Measurements from ENCODE around the gene TNFRSF11A.

The TNFRSF11A gene

GRCh38 chr18:62370366-62370765, 45.3 kb downstream of the TNFRSF11A start:
- no peak overlapping the region for H3K27ac ChIP-seq (ENCODE audit: low read depth, low read length)

GRCh38 chr18:62371436-62371835, 46.3 kb downstream of the TNFRSF11A start:
- Histone ChIP-seq H3K27ac (ENCODE audit: low read depth, low read length) (no peak overlapping the region), H3K4me1 (ENCODE audit: insufficient read depth, low read length) (peaks cover 16% of the 10 kb centered on the region), H3K9me3 (ENCODE audit: insufficient read depth, low read depth, low read length) (no peaks in the 10 kb centered on the region), H3K4me3 (ENCODE audit: low read length) (no peak overlapping the region), H3K36me3 (ENCODE audit: insufficient read depth, low read length) (no peaks in the 10 kb centered on the region), H3K27me3 (ENCODE audit: insufficient read depth, low read length) (no peaks in the 10 kb centered on the region), H3K9ac (ENCODE audit: low read depth, low read length) (no peak overlapping the region)
- 91% methylated on average over 9 of the region's 10 CpGs for whole genome bisulfite sequencing

More at GRCh38 chr18:62370366-62370765, 45.3 kb downstream of the TNFRSF11A start:
- no peaks in the 10 kb centered on the region for H3K27me3 ChIP-seq (ENCODE audit: insufficient read depth, low read length)
- no peaks in the 10 kb centered on the region for H3K9me3 ChIP-seq (ENCODE audit: insufficient read depth, low read depth, low read length)
- no peak overlapping the region for H3K4me3 ChIP-seq (ENCODE audit: low read length)
- no peaks in the 10 kb centered on the region for H3K36me3 ChIP-seq (ENCODE audit: insufficient read depth, low read length)
- no peak overlapping the region for H3K9ac ChIP-seq (ENCODE audit: low read depth, low read length)
- WGBS, result 94% methylated on average over 4 of the region's 4 CpGs
- H3K4me1 ChIP-seq (ENCODE audit: insufficient read depth, low read length), result peaks cover 16% of the 10 kb centered on the region

GRCh38 chr18:62372156-62372555, 47.0 kb downstream of the TNFRSF11A start:
- Histone ChIP-seq H3K36me3 (ENCODE audit: insufficient read depth, low read length) (no peaks in the 10 kb centered on the region), H3K4me3 (ENCODE audit: low read length) (no peak overlapping the region), H3K27me3 (ENCODE audit: insufficient read depth, low read length) (no peaks in the 10 kb centered on the region), H3K27ac (ENCODE audit: low read depth, low read length) (no peak overlapping the region), H3K9ac (ENCODE audit: low read depth, low read length) (no peak overlapping the region), H3K4me1 (ENCODE audit: insufficient read depth, low read length) (peaks cover 15% of the 10 kb centered on the region), H3K9me3 (ENCODE audit: insufficient read depth, low read depth, low read length) (no peaks in the 10 kb centered on the region)
- 94% methylated on average over 5 of the region's 5 CpGs for WGBS

- Histone ChIP-seq H3K4me1 (ENCODE audit: insufficient read depth, low read length) (peaks cover 13% of the 10 kb centered on the region), H3K27ac (ENCODE audit: low read depth, low read length) (no peak overlapping the region)
- 89% methylated on average over 4 of the region's 4 CpGs for WGBS
Observed at GRCh38 chr18:62372882-62373281, 47.8 kb downstream of the TNFRSF11A start.

GRCh38 chr18:62374410-62374965, 49.4 kb downstream of the TNFRSF11A start:
- peak overlapping the region; percentile 73; the same call in 1 of the 2 replicates for H3K27ac ChIP-seq (ENCODE audit: low read depth, low read length)
- H3K4me3 ChIP-seq (ENCODE audit: low read length), result no peak overlapping the region
- 25% methylated on average over 1 of the region's 1 CpG for WGBS
- no peaks in the 10 kb centered on the region for H3K36me3 ChIP-seq (ENCODE audit: insufficient read depth, low read length)
- H3K4me1 ChIP-seq (ENCODE audit: insufficient read depth, low read length), result peaks cover 13% of the 10 kb centered on the region
- H3K9me3 ChIP-seq (ENCODE audit: insufficient read depth, low read depth, low read length), result no peaks in the 10 kb centered on the region
- no peaks in the 10 kb centered on the region for H3K27me3 ChIP-seq (ENCODE audit: insufficient read depth, low read length)
- H3K9ac ChIP-seq (ENCODE audit: low read depth, low read length), result no peak overlapping the region

More at GRCh38 chr18:62372882-62373281, 47.8 kb downstream of the TNFRSF11A start:
- Histone ChIP-seq H3K9ac (ENCODE audit: low read depth, low read length) (no peak overlapping the region), H3K36me3 (ENCODE audit: insufficient read depth, low read length) (no peaks in the 10 kb centered on the region), H3K9me3 (ENCODE audit: insufficient read depth, low read depth, low read length) (no peaks in the 10 kb centered on the region), H3K4me3 (ENCODE audit: low read length) (no peak overlapping the region), H3K27me3 (ENCODE audit: insufficient read depth, low read length) (no peaks in the 10 kb centered on the region)

- 95% methylated on average over 5 of the region's 7 CpGs for WGBS
- H3K4me1 ChIP-seq (ENCODE audit: insufficient read depth, low read length), result peaks cover 13% of the 10 kb centered on the region
Observed at GRCh38 chr18:62377131-62377807, 52.2 kb downstream of the TNFRSF11A start.

GRCh38 chr18:62379051-62379450, 53.9 kb downstream of the TNFRSF11A start:
- Histone ChIP-seq H3K4me1 (ENCODE audit: insufficient read depth, low read length) (peaks cover 8% of the 10 kb centered on the region), H3K4me3 (ENCODE audit: low read length) (no peak overlapping the region), H3K36me3 (ENCODE audit: insufficient read depth, low read length) (no peaks in the 10 kb centered on the region), H3K9me3 (ENCODE audit: insufficient read depth, low read depth, low read length) (no peaks in the 10 kb centered on the region), H3K9ac (ENCODE audit: low read depth, low read length) (no peak overlapping the region), H3K27ac (ENCODE audit: low read depth, low read length) (no peak overlapping the region), H3K27me3 (ENCODE audit: insufficient read depth, low read length) (no peaks in the 10 kb centered on the region)
- WGBS, result 91% methylated on average over 5 of the region's 5 CpGs

More at GRCh38 chr18:62377131-62377807, 52.2 kb downstream of the TNFRSF11A start:
- Histone ChIP-seq H3K4me3 (ENCODE audit: low read length) (no peak overlapping the region), H3K27me3 (ENCODE audit: insufficient read depth, low read length) (no peaks in the 10 kb centered on the region), H3K9ac (ENCODE audit: low read depth, low read length) (no peak overlapping the region), H3K9me3 (ENCODE audit: insufficient read depth, low read depth, low read length) (no peaks in the 10 kb centered on the region), H3K27ac (ENCODE audit: low read depth, low read length) (no peak overlapping the region), H3K36me3 (ENCODE audit: insufficient read depth, low read length) (no peaks in the 10 kb centered on the region)

GRCh38 chr18:62381373-62381772, 56.3 kb downstream of the TNFRSF11A start:
- no peak overlapping the region for H3K27ac ChIP-seq (ENCODE audit: low read depth, low read length)
- H3K9ac ChIP-seq (ENCODE audit: low read depth, low read length), result no peak overlapping the region
- 96% methylated on average over 4 of the region's 5 CpGs for WGBS
- no peak overlapping the region for H3K4me3 ChIP-seq (ENCODE audit: low read length)
- peaks cover 13% of the 10 kb centered on the region for H3K4me1 ChIP-seq (ENCODE audit: insufficient read depth, low read length)
- H3K9me3 ChIP-seq (ENCODE audit: insufficient read depth, low read depth, low read length), result no peaks in the 10 kb centered on the region
- no peaks in the 10 kb centered on the region for H3K27me3 ChIP-seq (ENCODE audit: insufficient read depth, low read length)
- no peaks in the 10 kb centered on the region for H3K36me3 ChIP-seq (ENCODE audit: insufficient read depth, low read length)

GRCh38 chr18:62384068-62384467, 59.0 kb downstream of the TNFRSF11A start:
- Histone ChIP-seq H3K4me1 (ENCODE audit: insufficient read depth, low read length) (peaks cover 17% of the 10 kb centered on the region), H3K9me3 (ENCODE audit: insufficient read depth, low read depth, low read length) (no peaks in the 10 kb centered on the region), H3K36me3 (ENCODE audit: insufficient read depth, low read length) (no peaks in the 10 kb centered on the region), H3K9ac (ENCODE audit: low read depth, low read length) (no peak overlapping the region), H3K27me3 (ENCODE audit: insufficient read depth, low read length) (no peaks in the 10 kb centered on the region), H3K4me3 (ENCODE audit: low read length) (no peak overlapping the region), H3K27ac (ENCODE audit: low read depth, low read length) (no peak overlapping the region)
- 92% methylated on average over 1 of the region's 1 CpG for WGBS

- Histone ChIP-seq H3K27me3 (ENCODE audit: insufficient read depth, low read length) (no peaks in the 10 kb centered on the region), H3K9ac (ENCODE audit: low read depth, low read length) (no peak overlapping the region), H3K9me3 (ENCODE audit: insufficient read depth, low read depth, low read length) (no peaks in the 10 kb centered on the region), H3K4me1 (ENCODE audit: insufficient read depth, low read length) (peaks cover 17% of the 10 kb centered on the region), H3K27ac (ENCODE audit: low read depth, low read length) (no peak overlapping the region), H3K4me3 (ENCODE audit: low read length) (peak overlapping the region; percentile 39), H3K36me3 (ENCODE audit: insufficient read depth, low read length) (no peaks in the 10 kb centered on the region)
- WGBS, result 94% methylated on average over 46 of the region's 46 CpGs
Observed at GRCh38 chr18:62384610-62385097, 59.5 kb downstream of the TNFRSF11A start.

- 86% methylated on average over 5 of the region's 5 CpGs for WGBS
- Histone ChIP-seq H3K4me1 (ENCODE audit: insufficient read depth, low read length) (peaks cover 17% of the 10 kb centered on the region), H3K27me3 (ENCODE audit: insufficient read depth, low read length) (no peaks in the 10 kb centered on the region), H3K9me3 (ENCODE audit: insufficient read depth, low read depth, low read length) (peaks cover 4% of the 10 kb centered on the region; the same call in 1 of the 2 replicates), H3K36me3 (ENCODE audit: insufficient read depth, low read length) (no peaks in the 10 kb centered on the region), H3K27ac (ENCODE audit: low read depth, low read length) (peak overlapping the region; percentile 62; the same call in 1 of the 2 replicates), H3K4me3 (ENCODE audit: low read length) (no peak overlapping the region), H3K9ac (ENCODE audit: low read depth, low read length) (no peak overlapping the region)
Observed at GRCh38 chr18:62386091-62386490, 61.0 kb downstream of the TNFRSF11A start.

Measured in HUES64 (cell line).